Keratinocyte (primary cell): Measurements from ENCODE around the gene HMGCS2. TPM values are rescaled to one million over a fixed set of nuclear protein-coding genes. Genes with fewer than 3 reads are reported as not detected.

Experiments used
- DNase-seq: peaks from one replicate; pipeline ENCODE4 v3.0.0-alpha.2; 2011; ENCODE audit warnings: low read depth, missing footprints, low spot score
- FAIRE-seq: peaks from 2 replicates; lab custom pipeline; 2011; peaks lifted over from hg19 to GRCh38; lab: Jason Lieb, UNC
- H2AFZ ChIP-seq: 2 replicates; pipeline ENCODE4 v1.6.0; 2012; ENCODE audit warnings: low read length, control low read depth, inconsistent platforms; ENCODE audit not compliant: control insufficient read depth
- H3K27ac ChIP-seq: 2 replicates; pipeline ENCODE4 v1.5.1; 2011; ENCODE audit warnings: low read length; ENCODE audit not compliant: control insufficient read depth, insufficient read depth
- H3K27me3 ChIP-seq: 3 replicates; pipeline ENCODE4 v1.6.0; 2011; ENCODE audit warnings: low read length; ENCODE audit not compliant: control insufficient read depth, insufficient read depth; ENCODE audit errors: extremely low read depth
- H3K36me3 ChIP-seq, 2 experiments: 2 replicates in 1 of 2; 3 replicates in 1 of 2; pipeline ENCODE4 v1.5.1; 2011; ENCODE audit warnings: low read length in 2 of 2, mild to moderate bottlenecking in 1 of 2; ENCODE audit not compliant: control insufficient read depth in 2 of 2, insufficient read depth in 2 of 2; ENCODE audit errors: extremely low read depth in 1 of 2
- H3K4me1 ChIP-seq: 3 replicates; pipeline ENCODE4 v1.5.1; 2011; ENCODE audit warnings: low read length; ENCODE audit not compliant: control insufficient read depth, insufficient read depth; ENCODE audit errors: extremely low read depth
- H3K4me2 ChIP-seq: 3 replicates; pipeline ENCODE4 v1.6.0; 2011; ENCODE audit warnings: low read depth, low read length; ENCODE audit not compliant: control insufficient read depth, insufficient read depth; ENCODE audit errors: extremely low read depth
- H3K4me3 ChIP-seq, 3 experiments: fragments of 200-600 bp in 1 of 3; sonication (generic) in 1 of 3; 2 replicates in 2 of 3; 3 replicates in 1 of 3; pipeline ENCODE4 v1.5.1; 2011 to 2016; ENCODE audit warnings: low read length in 3 of 3, mild to moderate bottlenecking in 3 of 3, control low read depth in 2 of 3, inconsistent platforms in 1 of 3, low read depth in 1 of 3, mixed read lengths in 1 of 3, mixed run types in 1 of 3, moderate library complexity in 1 of 3; ENCODE audit not compliant: control insufficient read depth in 2 of 3, insufficient read depth in 2 of 3; ENCODE audit errors: extremely low read depth in 1 of 3
- H3K79me2 ChIP-seq: 2 replicates; pipeline ENCODE4 v1.6.0; 2012; ENCODE audit warnings: low read length; ENCODE audit not compliant: control insufficient read depth, insufficient read depth
- H3K9ac ChIP-seq: 3 replicates; pipeline ENCODE4 v1.6.0; 2011; ENCODE audit warnings: low read length; ENCODE audit not compliant: control insufficient read depth, insufficient read depth; ENCODE audit errors: extremely low read depth
- H3K9me1 ChIP-seq: 3 replicates; pipeline ENCODE4 v1.6.0; 2011; ENCODE audit warnings: low read length; ENCODE audit not compliant: control insufficient read depth, insufficient read depth; ENCODE audit errors: extremely low read depth
- H3K9me3 ChIP-seq: 2 replicates; pipeline ENCODE4 v1.5.1; 2012; ENCODE audit warnings: low read depth, low read length; ENCODE audit not compliant: control insufficient read depth
- H4K20me1 ChIP-seq: 3 replicates; pipeline ENCODE4 v1.6.0; 2011; ENCODE audit warnings: low read length; ENCODE audit not compliant: control insufficient read depth, insufficient read depth; ENCODE audit errors: extremely low read depth
- EZH2 ChIP-seq: IDR thresholded peaks from one replicate; pipeline ENCODE4 v1.6.1; 2012; ENCODE audit warnings: inconsistent platforms, mild to moderate bottlenecking, low read length, moderate library complexity
- dilution Hi-C: fragments of 300-500 bp; cut with MboI; formaldehyde crosslinking; loops from one replicate; pipeline ENCODE4 v1.7.0; 2020; ENCODE audit warnings: low sequenced_read_pairs; ENCODE audit not compliant: extremely low pct_ligation_motif_present
- polyA plus RNA-seq, 5 experiments: library from polyadenylated mRNA; depleted of rRNA in 3 of 5; stranded (reverse) in 3 of 5; stranded (forward) in 1 of 5; unstranded in 1 of 5; fragments of >200 nt; gene quantifications; 1 replicate in 1 of 5; 2 replicates in 3 of 5; 3 replicates in 1 of 5; pipeline versions ENCODE4 v1.2.1 to v1.2.3, GENCODE V29; 2011 to 2012; ENCODE audit warnings: missing spikeins in 2 of 5, low read depth in 1 of 5, low replicate concordance in 1 of 5
- TF ChIP-seq, protein P1 (sequence below), 3 experiments: IDR thresholded peaks in 1 of 3; conservative IDR thresholded peaks in 1 of 3; optimal IDR thresholded peaks in 1 of 3; 2 replicates in 2 of 3; 3 replicates in 1 of 3; pipeline versions ENCODE3 to v1.5.1; 2011; ENCODE audit warnings: low read length in 3 of 3, mild to moderate bottlenecking in 3 of 3, moderate library complexity in 2 of 3, control low read depth in 1 of 3, inconsistent platforms in 1 of 3; ENCODE audit not compliant: insufficient read depth in 2 of 3; ENCODE audit errors: extremely low read depth in 1 of 3

The HMGCS2 gene
- polyA plus RNA-seq, 1 donor (not counting 4 experiments of a cell fraction or from before 2014, with no cell fraction given): not detected

DNA sequence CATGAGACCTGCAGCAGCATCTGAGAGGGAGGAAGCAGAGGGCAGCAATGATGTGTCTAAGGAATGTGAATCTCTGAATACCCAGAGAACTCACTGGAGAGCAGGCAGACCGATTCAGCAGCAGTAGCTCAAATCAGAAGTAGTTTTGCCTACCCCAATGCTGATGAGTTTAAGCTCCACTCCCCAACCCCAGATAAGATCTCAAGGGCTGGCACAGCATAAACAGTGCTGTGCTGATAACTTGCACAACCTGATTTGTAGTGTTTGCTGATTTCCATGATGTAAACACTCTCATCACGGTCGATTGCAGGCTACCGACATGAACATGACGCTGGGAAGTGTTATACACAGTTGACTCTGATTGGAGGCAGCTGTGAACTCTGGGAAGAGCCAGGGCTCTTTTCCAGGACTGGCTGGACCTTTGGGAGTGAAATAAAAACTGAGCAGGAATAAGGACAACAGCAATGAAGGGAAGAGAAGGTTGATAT is 11.2 kb upstream of the HMGCS2 start:
- Histone ChIP-seq H3K9me3 (no peaks in the 10 kb centered on the region), H3K4me3 (no peak overlapping the region), H3K9me1 (no peaks in the 10 kb centered on the region), H3K9ac (no peak overlapping the region), H3K36me3 (no peaks in the 10 kb centered on the region), H3K27me3 (no peaks in the 10 kb centered on the region), H3K4me2 (peak overlapping the region; percentile 39), H3K4me1 (peaks cover 11% of the 10 kb centered on the region), H4K20me1 (no peaks in the 10 kb centered on the region), H3K79me2 (no peaks in the 10 kb centered on the region), H3K27ac (no peak overlapping the region), H2AFZ (peak overlapping the region; percentile 78)
- DNase-seq (no peak), FAIRE-seq (peak; percentile 39)
- dilution Hi-C loops: no loop called here
- TF ChIP-seq EZH2: no peak
- TF ChIP-seq, protein P1, sequence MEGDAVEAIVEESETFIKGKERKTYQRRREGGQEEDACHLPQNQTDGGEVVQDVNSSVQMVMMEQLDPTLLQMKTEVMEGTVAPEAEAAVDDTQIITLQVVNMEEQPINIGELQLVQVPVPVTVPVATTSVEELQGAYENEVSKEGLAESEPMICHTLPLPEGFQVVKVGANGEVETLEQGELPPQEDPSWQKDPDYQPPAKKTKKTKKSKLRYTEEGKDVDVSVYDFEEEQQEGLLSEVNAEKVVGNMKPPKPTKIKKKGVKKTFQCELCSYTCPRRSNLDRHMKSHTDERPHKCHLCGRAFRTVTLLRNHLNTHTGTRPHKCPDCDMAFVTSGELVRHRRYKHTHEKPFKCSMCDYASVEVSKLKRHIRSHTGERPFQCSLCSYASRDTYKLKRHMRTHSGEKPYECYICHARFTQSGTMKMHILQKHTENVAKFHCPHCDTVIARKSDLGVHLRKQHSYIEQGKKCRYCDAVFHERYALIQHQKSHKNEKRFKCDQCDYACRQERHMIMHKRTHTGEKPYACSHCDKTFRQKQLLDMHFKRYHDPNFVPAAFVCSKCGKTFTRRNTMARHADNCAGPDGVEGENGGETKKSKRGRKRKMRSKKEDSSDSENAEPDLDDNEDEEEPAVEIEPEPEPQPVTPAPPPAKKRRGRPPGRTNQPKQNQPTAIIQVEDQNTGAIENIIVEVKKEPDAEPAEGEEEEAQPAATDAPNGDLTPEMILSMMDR (optimal IDR thresholded peaks at IDR 0.05 in 1 of 3, IDR thresholded peaks at IDR 0.05 in 1 of 3, conservative IDR thresholded peaks at IDR 0.05 in 1 of 3; ENCODE audit: extremely low read depth in 1 of 3, insufficient read depth in 2 of 3, low read length in 3 of 3): no peak

GRCh38 chr1:119778886-119779560 is 10.3 kb upstream of the HMGCS2 start:
- Histone ChIP-seq H3K9me1 (no peaks in the 10 kb centered on the region), H4K20me1 (no peaks in the 10 kb centered on the region), H2AFZ (no peak overlapping the region), H3K4me2 (no peak overlapping the region), H3K27me3 (no peaks in the 10 kb centered on the region), H3K27ac (no peak overlapping the region), H3K79me2 (no peaks in the 10 kb centered on the region), H3K4me3 (no peak overlapping the region), H3K36me3 (no peaks in the 10 kb centered on the region), H3K4me1 (peaks cover 12% of the 10 kb centered on the region), H3K9me3 (no peaks in the 10 kb centered on the region), H3K9ac (no peak overlapping the region)
- TF ChIP-seq EZH2: no peak
- TF ChIP-seq, protein P1 (optimal IDR thresholded peaks at IDR 0.05 in 1 of 3, IDR thresholded peaks at IDR 0.05 in 1 of 3, conservative IDR thresholded peaks at IDR 0.05 in 1 of 3; ENCODE audit: extremely low read depth in 1 of 3, insufficient read depth in 2 of 3, low read length in 3 of 3): no peak
- DNase-seq: no peak
- dilution Hi-C loops: no loop called here
- no peak for FAIRE-seq
